HEK293 (cell line): ENCODE measurements around the gene EBF3.

Experiments used
- CTCF ChIA-PET: fragments of 350-600 bp; formaldehyde crosslinking; extraction: SDS; loops from one replicate; lab custom pipeline; 2021; ENCODE audit warnings: antibody characterized with exemption; lab: Yijun Ruan, JAX
- POLR2A ChIA-PET: fragments of 300-600 bp; formaldehyde crosslinking; extraction: SDS; loops from one replicate; lab custom pipeline; 2020; ENCODE audit warnings: antibody characterized with exemption, inconsistent platforms; lab: Yijun Ruan, JAX
- H3K27ac ChIP-seq: fragments of 200-500 bp; sonication (Bioruptor generic); 2 replicates; pipeline ENCODE4 v1.5.1; 2014; ENCODE audit warnings: low read depth, low read length, control low read depth, inconsistent platforms; ENCODE audit errors: extremely low read depth
- H3K36me3 ChIP-seq, 2 experiments: fragments of 200-500 bp in 1 of 2; sonication (Bioruptor generic) in 1 of 2; 1 replicate in 1 of 2; 2 replicates in 1 of 2; pipeline ENCODE4 v1.5.1; 2014 to 2017; ENCODE audit warnings: inconsistent platforms in 2 of 2, low read length in 2 of 2; ENCODE audit not compliant: control insufficient read depth in 2 of 2, insufficient read depth in 1 of 2
- H3K4me1 ChIP-seq: fragments of 200-500 bp; sonication (Bioruptor generic); 2 replicates; pipeline ENCODE4 v1.5.1; 2014; ENCODE audit warnings: mild to moderate bottlenecking, low read length, inconsistent platforms; ENCODE audit not compliant: control insufficient read depth, insufficient read depth
- H3K4me3 ChIP-seq: 2 replicates; pipeline ENCODE4 v1.5.1; 2011; ENCODE audit warnings: low read depth, mild to moderate bottlenecking, control low read depth, low read length, moderate library complexity
- H3K9me3 ChIP-seq: fragments of 200-500 bp; sonication (Bioruptor generic); 2 replicates; pipeline ENCODE4 v1.5.1; 2014; ENCODE audit warnings: low read depth, low read length, inconsistent platforms; ENCODE audit not compliant: control insufficient read depth, insufficient read depth
- HOXA7 ChIP-seq: sonication (generic); formaldehyde crosslinking; IDR thresholded peaks from 2 replicates; pipeline ENCODE4 v1.8.1; 2022; ENCODE audit warnings: missing genetic modification reagents, borderline replicate concordance
- IKZF3 ChIP-seq: fragments of 450-650 bp; IDR thresholded peaks from 2 replicates; pipeline ENCODE4 v1.5.0; 2018; ENCODE audit warnings: missing biosample characterization, mild to moderate bottlenecking, missing genetic modification characterization, moderate library complexity
- MEIS1 ChIP-seq: sonication (generic); formaldehyde crosslinking; IDR thresholded peaks from 2 replicates; pipeline ENCODE4 v1.8.1; 2022; ENCODE audit warnings: missing genetic modification reagents, mild to moderate bottlenecking, borderline replicate concordance
- MZF1 ChIP-seq: fragments of 450-650 bp; formaldehyde crosslinking; IDR thresholded peaks from 2 replicates; pipeline ENCODE4 v1.5.1; 2017; ENCODE audit warnings: missing biosample characterization, missing genetic modification characterization, borderline replicate concordance
- PRDM1 ChIP-seq: fragments of 450-650 bp; formaldehyde crosslinking; IDR thresholded peaks from 2 replicates; pipeline ENCODE4; 2016; ENCODE audit warnings: missing biosample characterization, missing genetic modification characterization
- PRDM6 ChIP-seq: fragments of 450-650 bp; formaldehyde crosslinking; IDR thresholded peaks from 2 replicates; pipeline ENCODE4 v1.5.1; 2017; ENCODE audit warnings: missing biosample characterization, missing genetic modification characterization
- ZBTB26 ChIP-seq: fragments of 450-650 bp; formaldehyde crosslinking; optimal IDR thresholded peaks from 2 replicates; pipeline ENCODE3; 2016; ENCODE audit warnings: missing biosample characterization, mild to moderate bottlenecking, missing genetic modification characterization
- ZBTB6 ChIP-seq: fragments of 450-650 bp; formaldehyde crosslinking; IDR thresholded peaks from 2 replicates; pipeline ENCODE4 v1.5.1; 2017; ENCODE audit warnings: missing biosample characterization, missing genetic modification characterization
- ZFP69B ChIP-seq: fragments of 450-650 bp; formaldehyde crosslinking; IDR thresholded peaks from 2 replicates; pipeline ENCODE4 v1.5.1; 2016; ENCODE audit warnings: missing biosample characterization, missing genetic modification characterization
- ZNF114 ChIP-seq: fragments of 450-650 bp; formaldehyde crosslinking; IDR thresholded peaks from 2 replicates; pipeline ENCODE4 v1.5.0; 2017; ENCODE audit warnings: missing biosample characterization, missing genetic modification characterization
- ZNF121 ChIP-seq: fragments of 450-650 bp; formaldehyde crosslinking; IDR thresholded peaks from 2 replicates; pipeline ENCODE4 v1.5.1; 2016; ENCODE audit warnings: missing biosample characterization, missing genetic modification characterization
- ZNF274 ChIP-seq, 2 experiments: fragments of 200-500 bp in 1 of 2; fragments of 450-650 bp in 1 of 2; sonication (Bioruptor generic) in 1 of 2; formaldehyde crosslinking in 1 of 2; IDR thresholded peaks; 2 replicates each; pipeline versions ENCODE4 v1.5.1 to v1.6.1; 2014 to 2016; ENCODE audit warnings: borderline replicate concordance in 1 of 2, inconsistent platforms in 1 of 2, low read length in 1 of 2, missing biosample characterization in 1 of 2, missing genetic modification characterization in 1 of 2
- ZNF366 ChIP-seq: fragments of 450-650 bp; formaldehyde crosslinking; conservative IDR thresholded peaks from 2 replicates; pipeline ENCODE4 v1.5.1; 2016; ENCODE audit warnings: missing biosample characterization, missing genetic modification characterization
- ZNF37A ChIP-seq: fragments of 450-650 bp; IDR thresholded peaks from 2 replicates; pipeline ENCODE4 v1.5.1; 2018; ENCODE audit warnings: missing biosample characterization, missing genetic modification characterization
- ZNF426 ChIP-seq: fragments of 450-650 bp; formaldehyde crosslinking; IDR thresholded peaks from 2 replicates; pipeline ENCODE4 v1.5.1; 2017; ENCODE audit warnings: missing biosample characterization, missing genetic modification characterization, mild to moderate bottlenecking, inconsistent platforms, moderate library complexity
- ZNF510 ChIP-seq: fragments of 450-650 bp; formaldehyde crosslinking; IDR thresholded peaks from 2 replicates; pipeline ENCODE4 v1.5.1; 2018; ENCODE audit warnings: mild to moderate bottlenecking, missing genetic modification characterization, missing biosample characterization; ENCODE audit not compliant: insufficient replicate concordance
- ZNF548 ChIP-seq: fragments of 450-650 bp; formaldehyde crosslinking; IDR thresholded peaks from 2 replicates; pipeline ENCODE4 v1.5.1; 2016; ENCODE audit warnings: missing biosample characterization, missing genetic modification characterization
- ZNF626 ChIP-seq: fragments of 450-650 bp; sonication (Bioruptor Pico); formaldehyde crosslinking; IDR thresholded peaks from 2 replicates; pipeline ENCODE4 v1.5.1; 2018; ENCODE audit warnings: missing biosample characterization, missing genetic modification characterization, inconsistent platforms
- ZNF701 ChIP-seq: fragments of 450-650 bp; formaldehyde crosslinking; IDR thresholded peaks from 2 replicates; pipeline ENCODE4 v1.5.1; 2016; ENCODE audit warnings: missing biosample characterization, missing genetic modification characterization
- ZSCAN16 ChIP-seq: fragments of 450-650 bp; formaldehyde crosslinking; IDR thresholded peaks from 2 replicates; pipeline ENCODE4 v1.5.1; 2016; ENCODE audit warnings: missing biosample characterization, missing genetic modification characterization
- ZSCAN23 ChIP-seq: fragments of 450-650 bp; formaldehyde crosslinking; IDR thresholded peaks from 2 replicates; pipeline ENCODE4 v1.5.1; 2016; ENCODE audit warnings: missing biosample characterization, missing genetic modification characterization
- ZSCAN5A ChIP-seq: fragments of 450-650 bp; formaldehyde crosslinking; IDR thresholded peaks from 2 replicates; pipeline ENCODE4 v1.5.1; 2016; ENCODE audit warnings: missing biosample characterization, missing genetic modification characterization

EBF3 gene

GRCh38 chr10:129898706-129899268 is 65.3 kb downstream of the EBF3 start (continued):
- no peak for TF ChIP-seq ZBTB26 (tag by site-specific recombination)
- no peak for TF ChIP-seq ZNF426 (tag by site-specific recombination)
- TF ChIP-seq ZNF274 (IDR thresholded peaks at IDR 0.05; ENCODE audit: low read length): no peak
- no peak for TF ChIP-seq ZNF274 (tag by site-specific recombination; IDR thresholded peaks at IDR 0.05; ENCODE audit: borderline replicate concordance)

GRCh38 chr10:129897871-129898626 is 66.0 kb downstream of the EBF3 start:
- H3K36me3 ChIP-seq: no peaks in the 10 kb centered on the region
- POLR2A ChIA-PET: no interaction called here
- no peaks in the 10 kb centered on the region for H3K9me3 ChIP-seq
- CTCF ChIA-PET: interaction anchor here (0.8 to 1.2 kb wide), 2 partner anchors 9 to 129 kb away, joined by 3 to 7 read pairs; no protein-coding TSS in a partner anchor
- no peak overlapping the region for H3K27ac ChIP-seq
- H3K4me1 ChIP-seq: 0 out of 2 replicates have a peak, but pooled peaks cover 2% of the 10 kb centered on the region
- no peak for TF ChIP-seq ZNF114 (tag by site-specific recombination)
- no peak for TF ChIP-seq ZBTB6 (tag by site-specific recombination)
- no peak for TF ChIP-seq PRDM6 (tag by site-specific recombination)
- no peak for TF ChIP-seq ZNF626 (tag by site-specific recombination)
- no peak for TF ChIP-seq ZNF548 (tag by site-specific recombination)
- TF ChIP-seq ZNF121 (tag by site-specific recombination): no peak
- no peak for TF ChIP-seq ZNF366
- TF ChIP-seq ZFP69B: no peak
- TF ChIP-seq HOXA7 (CRISPR knock-in tag): no peak
- no peak for TF ChIP-seq ZSCAN5A (tag by site-specific recombination)
- TF ChIP-seq MZF1: no peak
- no peak for TF ChIP-seq ZSCAN16 (tag by site-specific recombination)
- TF ChIP-seq MEIS1 (CRISPR knock-in tag): no peak
- TF ChIP-seq ZNF37A (tag by site-specific recombination): no peak
- TF ChIP-seq ZSCAN23 (tag by site-specific recombination): no peak
- TF ChIP-seq ZNF510 (tag by site-specific recombination): no peak
- TF ChIP-seq IKZF3 (tag by site-specific recombination): no peak
- TF ChIP-seq ZNF701: no peak
- TF ChIP-seq PRDM1 (tag by site-specific recombination): no peak
- TF ChIP-seq, all 188 proteins: peak for 0
- H3K4me3 ChIP-seq: no peak overlapping the region
